ENCODE data around the gene FKBP5.

FKBP5 gene

GRCh38 chr6:35611240-35611639 lies 77.5 kb downstream of the FKBP5 start:
- no peak for TF ChIP-seq CTCF (conservative IDR thresholded peaks at IDR 0.05; ENCODE audit: low read depth, low read length)
- DNase-seq (ENCODE audit: low read depth), result peak; percentile 87
- no peak overlapping the region for H3K4me3 ChIP-seq (ENCODE audit: low read depth, low read length)

DNA sequence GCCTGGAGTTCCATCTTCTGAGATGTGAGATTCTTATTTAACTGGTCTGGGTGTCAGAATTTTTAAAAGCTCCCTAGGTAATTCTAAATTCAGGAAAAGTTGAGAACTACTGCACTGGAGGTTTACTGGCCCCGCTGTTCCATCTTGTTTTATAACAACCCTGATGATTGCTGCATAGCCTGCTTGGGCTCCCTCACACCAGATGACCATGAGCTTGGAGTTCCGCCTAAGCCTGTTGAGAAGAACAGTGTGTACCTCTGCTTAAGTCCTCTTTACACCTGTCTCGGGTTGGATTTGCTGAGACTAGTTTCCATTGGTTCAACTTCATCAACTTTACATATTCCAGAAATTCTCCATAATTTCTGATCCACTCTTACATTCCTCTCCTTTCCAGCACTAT lies 77.9 kb downstream of the FKBP5 start:
- no peak for DNase-seq (ENCODE audit: low read depth)
- H3K4me3 ChIP-seq (ENCODE audit: low read depth, low read length), result no peak overlapping the region
- TF ChIP-seq CTCF (conservative IDR thresholded peaks at IDR 0.05; ENCODE audit: low read depth, low read length), result no peak

GRCh38 chr6:35609588-35609987 lies 79.1 kb downstream of the FKBP5 start:
- no peak for TF ChIP-seq CTCF (conservative IDR thresholded peaks at IDR 0.05; ENCODE audit: low read depth, low read length)
- H3K4me3 ChIP-seq (ENCODE audit: low read depth, low read length), result no peak overlapping the region
- no peak for DNase-seq (ENCODE audit: low read depth)

DNA sequence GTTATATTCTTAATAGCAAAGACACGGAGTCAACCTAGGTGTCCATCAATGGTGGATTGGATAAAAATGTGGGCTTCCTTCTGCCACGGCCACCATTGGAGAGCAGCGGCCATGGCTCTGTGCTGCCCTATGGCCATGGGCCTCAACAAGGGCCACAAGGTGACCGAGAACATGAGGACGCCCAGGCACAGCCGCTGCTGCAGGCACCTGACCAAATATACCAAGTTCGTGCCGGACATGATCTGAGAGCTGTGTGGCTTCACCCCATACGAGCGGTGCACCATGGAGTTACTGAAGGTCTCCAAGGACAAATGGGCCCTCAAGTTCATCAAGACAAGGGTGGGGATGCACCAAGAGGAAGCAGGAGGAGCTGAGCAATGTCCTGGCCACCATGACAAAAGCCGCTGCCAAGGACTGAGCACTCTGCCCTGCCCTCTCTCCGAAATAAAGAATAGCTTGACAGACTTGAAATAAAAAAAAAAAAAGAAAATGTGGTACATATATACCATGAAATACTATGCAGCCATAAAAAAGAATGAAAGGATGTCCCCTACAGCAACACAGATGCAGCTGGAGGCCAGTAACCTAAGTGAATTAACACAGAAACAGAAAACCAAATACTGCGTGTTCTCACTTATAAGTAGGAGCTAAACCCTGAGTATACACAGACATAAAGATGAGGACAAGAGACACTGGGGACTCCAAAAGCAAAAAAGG lies 81.0 kb downstream of the FKBP5 start:
- no peak overlapping the region for H3K4me3 ChIP-seq (ENCODE audit: low read depth, low read length)
- no peak for DNase-seq (ENCODE audit: low read depth)
- TF ChIP-seq CTCF (conservative IDR thresholded peaks at IDR 0.05; ENCODE audit: low read depth, low read length), result no peak

GRCh38 chr6:35605600-35605999 lies 83.1 kb downstream of the FKBP5 start:
- no peak for DNase-seq (ENCODE audit: low read depth)
- no peak overlapping the region for H3K4me3 ChIP-seq (ENCODE audit: low read depth, low read length)
- no peak for TF ChIP-seq CTCF (conservative IDR thresholded peaks at IDR 0.05; ENCODE audit: low read depth, low read length)

DNA sequence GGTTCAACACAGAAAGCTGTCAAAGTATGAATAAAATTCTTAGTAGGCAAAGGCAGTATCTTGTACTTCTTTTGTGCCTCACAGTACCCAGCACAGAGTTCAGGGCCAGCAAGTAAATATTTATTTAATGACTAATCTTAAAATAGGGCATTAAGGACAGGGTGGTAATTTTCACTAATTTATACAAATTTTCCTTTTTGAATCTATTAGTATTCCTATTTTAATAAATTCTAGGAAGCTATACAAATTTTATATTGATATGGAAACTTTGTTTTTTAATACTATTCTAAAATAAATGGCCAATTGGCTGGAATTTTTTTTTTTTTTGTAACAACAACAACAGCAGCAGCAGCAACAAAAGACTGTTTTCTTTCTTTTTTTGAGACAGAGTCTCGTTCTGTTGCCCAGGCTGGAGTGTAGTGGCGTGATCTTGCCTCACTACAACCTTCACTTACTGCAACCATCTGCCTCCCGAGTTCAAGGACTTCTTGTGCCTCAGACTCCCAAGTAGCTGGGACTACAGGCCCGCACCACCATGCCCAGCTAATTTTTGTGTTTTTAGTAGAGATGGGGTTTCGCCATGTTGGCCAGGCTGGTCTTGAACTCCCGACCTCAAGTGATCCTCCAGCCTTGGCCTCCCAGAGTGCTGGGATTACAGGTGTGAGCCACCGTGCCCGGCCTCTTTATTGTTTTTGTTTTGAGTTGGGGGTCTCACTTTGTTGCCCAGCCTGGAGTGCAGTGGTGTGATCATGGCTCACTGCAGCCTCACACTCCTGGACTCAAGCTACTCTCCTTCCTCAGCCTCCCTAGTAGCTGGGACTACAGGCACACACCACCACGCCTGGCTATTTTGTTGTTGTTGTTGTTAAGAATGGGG lies 85.2 kb downstream of the FKBP5 start:
- no peak overlapping the region for H3K4me3 ChIP-seq (ENCODE audit: low read depth, low read length)
- no peak for DNase-seq (ENCODE audit: low read depth)
- no peak for TF ChIP-seq CTCF (conservative IDR thresholded peaks at IDR 0.05; ENCODE audit: low read depth, low read length)
